GM12892 (cell line): Measurements from ENCODE around the gene FRMD5.

Source experiments
- POLR2A ChIP-seq: IDR thresholded peaks from 2 replicates; pipeline ENCODE4 v1.6.1; 2011; ENCODE audit warnings: low read depth, low read length, control low read depth
- POLR2AphosphoS5 ChIP-seq: IDR thresholded peaks from 2 replicates; pipeline ENCODE4 v1.6.1; 2011; ENCODE audit warnings: low read depth, low read length, control low read depth
- TAF1 ChIP-seq: IDR thresholded peaks from 2 replicates; pipeline ENCODE4 v1.6.1; 2011; ENCODE audit warnings: low read depth, mild to moderate bottlenecking, control low read depth, low read length, borderline replicate concordance

DNA sequence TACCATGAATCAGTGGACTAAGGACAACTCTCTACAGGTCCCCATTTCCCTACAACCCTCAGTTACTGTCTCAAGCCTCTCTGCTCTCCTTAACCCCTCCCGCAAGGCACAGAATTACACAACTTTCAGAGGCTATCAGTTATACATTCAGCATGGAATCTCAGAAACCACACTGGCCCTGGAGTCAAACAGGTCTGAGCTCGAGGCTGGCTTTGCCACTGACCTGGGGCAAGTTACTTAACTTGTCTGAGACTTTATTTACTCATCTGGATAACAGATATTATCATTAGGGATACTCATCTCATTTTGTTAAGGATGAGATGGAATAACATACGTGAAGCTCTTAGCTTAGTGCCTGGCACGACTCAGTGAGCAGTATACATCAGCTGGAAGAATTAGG, 273.1 kb downstream of the FRMD5 start:
- TF ChIP-seq POLR2A (no peak), POLR2AphosphoS5 (no peak), TAF1 (no peak)
